NCI-H1048 (cell line): ENCODE measurements around the gene WWOX.
"Not testable (repeated sequence)": the region's sequence is repeated elsewhere in the genome, so short reads cannot be mapped to it uniquely, and the experiment has no call there.

Experiments used
- DNase-seq: peaks from one replicate; lab custom pipeline; 2025; lab: John Stamatoyannopoulos, UW

Gene WWOX

GRCh38 chr16:79184464-79185030, 1085.1 kb downstream of the WWOX start:
- no peak for DNase-seq

GRCh38 chr16:79185711-79186110, 1086.3 kb downstream of the WWOX start:
- no peak for DNase-seq

- no peak for DNase-seq
Measured at GRCh38 chr16:79186196-79186595, 1086.7 kb downstream of the WWOX start.

GRCh38 chr16:79188115-79188738, 1088.8 kb downstream of the WWOX start:
- no peak for DNase-seq

- DNase-seq = no peak
Measured at GRCh38 chr16:79188739-79189122, 1089.3 kb downstream of the WWOX start.

- no peak for DNase-seq
Measured at GRCh38 chr16:79190542-79190941, 1091.1 kb downstream of the WWOX start.

GRCh38 chr16:79191933-79192332, 1092.5 kb downstream of the WWOX start:
- no peak for DNase-seq

GRCh38 chr16:79192904-79193303, 1093.5 kb downstream of the WWOX start:
- no peak for DNase-seq

- no peak for DNase-seq
Measured at GRCh38 chr16:79194291-79194690, 1094.8 kb downstream of the WWOX start.

- no peak for DNase-seq
Measured at GRCh38 chr16:79195938-79196337, 1096.5 kb downstream of the WWOX start.

- DNase-seq = no peak
Measured at GRCh38 chr16:79201436-79201835, 1102.0 kb downstream of the WWOX start.

- no peak for DNase-seq
Measured at GRCh38 chr16:79202977-79203376, 1103.5 kb downstream of the WWOX start.

GRCh38 chr16:79204486-79204885, 1105.0 kb downstream of the WWOX start:
- DNase-seq = no peak

- DNase-seq = no peak
Measured at GRCh38 chr16:79206889-79207288, 1107.4 kb downstream of the WWOX start.

GRCh38 chr16:79209308-79209707, 1109.9 kb downstream of the WWOX start:
- DNase-seq = no peak

GRCh38 chr16:79210607-79211006, 1111.2 kb downstream of the WWOX start:
- DNase-seq = no peak

GRCh38 chr16:79211586-79211985, 1112.1 kb downstream of the WWOX start:
- DNase-seq = no peak

- no peak for DNase-seq
Measured at GRCh38 chr16:79212114-79212791, 1112.8 kb downstream of the WWOX start.

- DNase-seq = no peak
Measured at GRCh38 chr16:79213214-79213613, 1113.8 kb downstream of the WWOX start.

GRCh38 chr16:79215289-79215688, 1115.8 kb downstream of the WWOX start:
- no peak for DNase-seq

- DNase-seq = no peak
Measured at GRCh38 chr16:79217375-79218011, 1118.0 kb downstream of the WWOX start.

GRCh38 chr16:79218351-79218750, 1118.9 kb downstream of the WWOX start:
- DNase-seq = no peak

- DNase-seq = not testable (repeated sequence)
Measured at GRCh38 chr16:79225994-79226393, 1126.5 kb downstream of the WWOX start.
